HUES64 (cell line): ENCODE measurements around the gene PSPN.

Experiments
- H3K27ac ChIP-seq: 2 replicates; pipeline ENCODE4 v1.7.0; 2013; ENCODE audit warnings: low read depth, low read length, inconsistent platforms
- H3K27me3 ChIP-seq: 2 replicates; pipeline ENCODE4 v1.6.1; 2013; ENCODE audit warnings: mild to moderate bottlenecking, low read length; ENCODE audit not compliant: insufficient read depth
- H3K36me3 ChIP-seq: 2 replicates; pipeline ENCODE4 v1.6.1; 2013; ENCODE audit warnings: mild to moderate bottlenecking, low read length; ENCODE audit not compliant: insufficient read depth
- H3K4me1 ChIP-seq: 2 replicates; pipeline ENCODE4 v1.6.1; 2013; ENCODE audit warnings: mild to moderate bottlenecking, low read length, moderate library complexity; ENCODE audit not compliant: insufficient read depth
- H3K4me3 ChIP-seq: 2 replicates; pipeline ENCODE4 v1.5.1; 2013; ENCODE audit warnings: mild to moderate bottlenecking, low read length, moderate library complexity
- H3K9ac ChIP-seq: 2 replicates; pipeline ENCODE4 v1.6.1; 2013; ENCODE audit warnings: mild to moderate bottlenecking, low read depth, low read length
- H3K9me3 ChIP-seq: 2 replicates; pipeline ENCODE4 v1.6.1; 2013; ENCODE audit warnings: low read depth, low read length; ENCODE audit not compliant: insufficient read depth
- WGBS: fragments of 150-250, 120-280 bp; methylation state at CpG from one replicate; pipeline ENCODE4 v1.1.7; 2013; ENCODE audit warnings: missing lambda C conversion rate; 5-methylcytosine and 5-hydroxymethylcytosine counted together

Gene PSPN

DNA sequence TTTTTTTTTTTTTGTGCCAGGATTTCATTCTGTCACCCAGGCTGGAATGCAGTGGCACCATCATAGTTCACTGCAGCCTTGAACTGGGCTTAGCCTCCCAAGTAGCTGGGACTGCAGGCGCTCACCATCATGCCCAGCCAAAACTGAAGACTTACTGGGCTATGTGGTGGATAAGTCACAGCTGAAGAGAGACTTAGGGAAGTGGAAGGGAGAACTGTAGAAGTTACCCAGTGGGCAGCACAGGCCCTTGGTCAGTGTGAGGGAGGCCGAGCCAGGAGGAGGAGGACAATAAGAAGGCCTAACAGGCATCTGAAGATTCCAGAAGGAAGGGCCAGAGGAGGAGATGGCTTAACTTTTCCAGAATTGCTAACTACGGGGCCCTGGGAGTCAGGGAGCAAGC is 4.0 kb upstream of the PSPN start:
- Histone ChIP-seq H3K9ac (no peak overlapping the region), H3K9me3 (peaks cover 8% of the 10 kb centered on the region), H3K36me3 (peaks cover 63% of the 10 kb centered on the region), H3K27me3 (no peaks in the 10 kb centered on the region), H3K4me1 (no peaks in the 10 kb centered on the region; the same call in 1 of the 2 replicates), H3K27ac (no peak overlapping the region), H3K4me3 (no peak overlapping the region)
- 97% methylated on average over 3 of the region's 3 CpGs for WGBS

DNA sequence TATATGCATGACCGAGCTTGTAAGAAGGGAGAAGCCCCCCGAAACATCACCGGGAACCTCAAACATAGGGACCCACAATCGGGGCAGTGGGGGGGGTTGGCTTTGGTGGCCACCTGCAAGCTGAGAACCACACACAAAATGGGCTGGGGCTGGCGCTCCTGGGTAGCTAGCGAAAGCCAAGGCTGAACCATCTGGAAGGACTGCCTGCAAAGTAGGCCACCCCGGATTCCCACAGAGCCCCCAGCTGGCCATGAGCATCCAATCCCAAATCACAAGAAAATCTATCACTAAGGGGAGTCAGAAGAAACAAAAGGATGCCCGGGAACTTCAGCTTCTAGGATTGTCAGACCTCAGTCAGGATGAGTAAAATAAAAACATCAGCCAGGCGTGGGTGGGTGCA is 2.8 kb upstream of the PSPN start:
- Histone ChIP-seq H3K27me3 (no peaks in the 10 kb centered on the region), H3K9me3 (peaks cover 8% of the 10 kb centered on the region), H3K9ac (no peak overlapping the region), H3K27ac (no peak overlapping the region; the same call in 1 of the 2 replicates), H3K36me3 (peaks cover 55% of the 10 kb centered on the region), H3K4me1 (peaks cover 7% of the 10 kb centered on the region), H3K4me3 (no peak overlapping the region)
- 95% methylated on average over 9 of the region's 9 CpGs for WGBS

DNA sequence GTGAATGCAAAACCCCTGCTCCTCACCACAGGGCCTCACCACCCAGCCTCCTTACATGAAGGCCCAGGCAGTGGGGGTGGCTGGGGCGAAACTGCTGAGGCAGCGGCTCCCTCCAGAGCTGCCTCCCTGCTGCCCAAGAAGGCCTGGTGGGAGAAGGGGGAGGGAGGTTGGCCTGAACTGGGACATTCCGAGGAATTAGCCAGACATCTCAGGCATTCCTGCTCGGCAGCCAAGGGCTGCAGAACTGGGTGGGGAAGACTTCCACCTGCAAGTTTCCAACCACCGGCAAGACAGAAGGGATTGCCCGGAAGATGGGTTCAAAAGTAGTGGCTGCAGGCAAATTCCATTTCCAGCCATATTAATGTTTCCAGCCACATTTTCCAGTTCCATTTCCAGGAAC is 2.3 kb upstream of the PSPN start:
- WGBS = 86% methylated on average over 6 of the region's 6 CpGs
- Histone ChIP-seq H3K4me3 (no peak overlapping the region), H3K27me3 (no peaks in the 10 kb centered on the region), H3K27ac (peak overlapping the region; percentile 16; the same call in 1 of the 2 replicates), H3K4me1 (peaks cover 7% of the 10 kb centered on the region), H3K9ac (no peak overlapping the region), H3K36me3 (peaks cover 50% of the 10 kb centered on the region), H3K9me3 (peaks cover 8% of the 10 kb centered on the region)

DNA sequence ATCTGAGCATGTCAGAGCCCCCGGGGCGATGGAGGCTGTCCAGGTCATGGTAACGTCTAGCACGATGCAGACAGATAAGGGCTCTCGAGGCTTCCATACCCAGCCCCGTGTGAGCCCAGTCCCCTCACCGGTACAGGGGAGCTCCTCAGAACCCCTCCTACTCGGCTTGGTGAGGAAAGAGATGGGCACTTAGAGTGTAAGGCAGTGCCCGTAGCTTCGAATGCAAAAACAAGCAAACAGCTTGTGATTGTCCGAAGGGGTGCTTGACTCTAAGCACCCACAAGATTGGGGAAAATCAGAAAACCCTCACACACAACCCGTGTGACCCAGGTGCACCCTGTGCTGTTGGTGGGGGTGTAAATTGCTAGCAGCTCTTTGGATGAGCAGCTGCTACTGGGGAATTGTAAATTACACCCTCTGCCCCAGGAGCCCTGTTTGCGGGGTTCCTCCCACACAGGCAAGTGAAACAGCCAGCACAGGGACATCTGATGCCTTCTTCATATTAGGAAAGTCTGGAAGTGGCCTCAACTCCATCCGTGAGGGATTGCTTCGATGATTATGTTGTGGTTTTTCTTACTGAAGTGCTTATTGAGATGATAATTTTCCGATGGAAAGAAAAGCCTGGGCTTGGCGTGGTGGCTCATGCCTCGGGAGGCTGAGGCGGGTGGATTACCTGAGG is 918 bp upstream of the PSPN start:
- no peak overlapping the region for H3K9ac ChIP-seq
- 92% methylated on average over 18 of the region's 19 CpGs for WGBS
- H3K36me3 ChIP-seq = peaks cover 38% of the 10 kb centered on the region
- peaks cover 7% of the 10 kb centered on the region for H3K4me1 ChIP-seq
- H3K27me3 ChIP-seq = no peaks in the 10 kb centered on the region
- H3K9me3 ChIP-seq = peaks cover 8% of the 10 kb centered on the region
- H3K4me3 ChIP-seq = no peak overlapping the region
- H3K27ac ChIP-seq = no peak overlapping the region

DNA sequence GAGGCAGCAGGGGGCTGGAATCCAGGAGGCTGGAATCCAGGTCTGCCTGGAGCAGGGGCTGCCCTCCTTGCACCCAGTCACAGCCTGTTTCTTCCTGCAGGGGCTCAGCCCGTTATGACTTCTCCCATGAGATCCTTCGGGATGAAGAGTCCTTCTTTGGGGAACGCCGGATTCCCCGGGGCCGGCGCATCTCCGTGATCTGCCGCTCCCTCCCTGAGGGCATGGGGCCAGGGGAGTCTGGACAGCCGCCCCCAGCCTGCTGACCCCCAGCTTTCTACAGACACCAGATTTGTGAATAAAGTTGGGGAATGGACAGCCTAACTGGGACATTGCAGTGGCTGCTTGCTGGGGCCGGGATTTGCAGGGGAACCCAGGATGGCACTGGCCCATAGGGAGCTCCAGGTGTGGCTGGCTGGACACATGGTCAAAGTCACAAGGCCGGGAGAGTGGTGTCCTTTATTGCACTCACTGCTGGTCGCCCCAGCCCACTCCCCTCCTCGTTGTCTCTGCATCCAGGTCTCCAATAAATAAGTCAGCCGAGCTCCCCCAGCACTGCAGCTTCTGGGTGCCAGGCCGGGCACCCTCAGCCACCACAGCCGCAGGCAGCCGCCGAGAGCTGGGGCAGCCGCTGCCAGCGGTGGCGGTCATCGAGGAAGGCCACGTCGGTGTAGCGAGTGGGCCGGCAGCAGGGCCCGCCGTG is 872 bp downstream of the PSPN start:
- Histone ChIP-seq H3K4me1 (peaks cover 7% of the 10 kb centered on the region), H3K27ac (no peak overlapping the region), H3K9ac (no peak overlapping the region), H3K9me3 (peaks cover 2% of the 10 kb centered on the region), H3K4me3 (no peak overlapping the region), H3K36me3 (peaks cover 20% of the 10 kb centered on the region), H3K27me3 (no peaks in the 10 kb centered on the region)
- WGBS = 95% methylated on average over 29 of the region's 29 CpGs

GRCh38 chr19:6374161-6374709 is 1.5 kb downstream of the PSPN start:
- Histone ChIP-seq H3K4me1 (peaks cover 7% of the 10 kb centered on the region), H3K27ac (peak overlapping the region; percentile 37; the same call in 1 of the 2 replicates), H3K9ac (peak overlapping the region; percentile 56), H3K9me3 (no peaks in the 10 kb centered on the region), H3K4me3 (peak overlapping the region; percentile 47), H3K27me3 (no peaks in the 10 kb centered on the region), H3K36me3 (peaks cover 14% of the 10 kb centered on the region)
- WGBS = 91% methylated on average over 29 of the region's 29 CpGs

- Histone ChIP-seq H3K27me3 (no peaks in the 10 kb centered on the region), H3K36me3 (peaks cover 12% of the 10 kb centered on the region), H3K4me3 (peak overlapping the region; percentile 47), H3K9ac (peak overlapping the region; percentile 56), H3K27ac (peak overlapping the region; percentile 37; the same call in 1 of the 2 replicates), H3K9me3 (no peaks in the 10 kb centered on the region), H3K4me1 (peaks cover 7% of the 10 kb centered on the region)
- 22% methylated on average over 5 of the region's 5 CpGs for WGBS
Observed at GRCh38 chr19:6373813-6374108, 2.0 kb downstream of the PSPN start.

DNA sequence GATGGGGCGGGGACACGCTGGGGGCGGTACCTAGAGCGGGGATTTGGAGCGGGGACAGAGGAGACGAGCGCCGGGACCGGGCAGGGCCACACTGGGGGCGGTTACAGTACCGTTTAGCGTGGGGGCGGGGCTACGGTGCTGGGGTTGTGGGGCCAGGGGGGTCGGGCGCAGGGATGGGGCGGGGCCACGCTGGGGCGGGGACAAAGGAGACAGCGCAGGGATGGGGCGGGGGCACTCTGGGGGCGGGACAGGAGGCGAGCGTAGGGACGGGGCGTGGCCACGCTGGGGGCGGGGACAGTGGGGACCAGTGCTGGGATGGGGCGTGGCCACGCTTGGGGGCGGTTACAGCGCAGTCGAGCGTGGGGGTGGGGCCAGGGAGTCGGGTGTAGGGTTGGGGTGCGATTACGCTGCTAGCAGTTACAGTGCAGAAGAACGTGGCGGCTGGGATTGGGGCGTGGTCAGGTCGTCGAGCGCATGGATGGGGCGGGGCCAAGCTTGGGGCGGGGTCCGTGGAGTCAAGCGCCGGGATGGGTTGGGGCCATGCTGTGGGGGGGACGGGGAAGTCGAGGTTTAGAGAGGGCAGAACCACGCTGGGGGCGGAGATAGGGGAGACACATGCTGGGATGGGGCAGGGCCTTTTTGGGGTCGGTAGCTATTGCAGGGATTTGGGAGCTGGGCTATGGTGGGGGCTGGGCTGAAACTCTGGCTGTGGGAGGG is 2.5 kb downstream of the PSPN start:
- Histone ChIP-seq H3K36me3 (peaks cover 17% of the 10 kb centered on the region), H3K9me3 (no peaks in the 10 kb centered on the region), H3K27me3 (no peaks in the 10 kb centered on the region), H3K9ac (peak overlapping the region; percentile 80), H3K4me1 (peaks cover 7% of the 10 kb centered on the region), H3K27ac (peak overlapping the region; percentile 97), H3K4me3 (peak overlapping the region; percentile 84)
- WGBS = 2% methylated on average over 53 of the region's 53 CpGs

- Histone ChIP-seq H3K27ac (peak within 1 kb of the TSS; percentile 97), H3K36me3 (peaks cover 23% of the 10 kb centered on the region), H3K4me3 (peak within 1 kb of the TSS; percentile 84), H3K27me3 (no peaks in the 10 kb centered on the region), H3K4me1 (peaks cover 7% of the 10 kb centered on the region), H3K9ac (peak within 1 kb of the TSS; percentile 80), H3K9me3 (no peaks in the 10 kb centered on the region)
- WGBS = under 1% methylated on average over 47 of the region's 47 CpGs
Observed at GRCh38 chr19:6372594-6373095, 3.1 kb downstream of the PSPN start, which contains the start of gene ALKBH7. Gene ALKBH7, plus strand, starts transcription at chr19:6372794. Its CDS starts 27 bp downstream, at chr19:6372821.

DNA sequence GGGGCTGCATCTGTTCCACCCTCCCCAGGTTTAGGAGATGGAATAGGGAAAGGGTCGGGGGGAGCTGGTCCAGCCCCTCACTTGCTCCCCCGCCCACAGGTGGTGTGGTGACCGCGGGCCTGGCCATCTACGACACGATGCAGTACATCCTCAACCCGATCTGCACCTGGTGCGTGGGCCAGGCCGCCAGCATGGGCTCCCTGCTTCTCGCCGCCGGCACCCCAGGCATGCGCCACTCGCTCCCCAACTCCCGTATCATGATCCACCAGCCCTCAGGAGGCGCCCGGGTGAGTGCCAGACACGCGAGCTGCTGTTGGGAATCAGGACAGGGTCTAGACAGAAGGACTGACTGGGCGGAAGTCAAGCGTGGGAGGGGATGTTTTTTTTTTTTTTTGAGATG is 11.4 kb downstream of the PSPN start:
- no peak overlapping the region for H3K4me3 ChIP-seq
- H3K4me1 ChIP-seq = no peaks in the 10 kb centered on the region
- H3K27ac ChIP-seq = no peak overlapping the region
- peaks cover 46% of the 10 kb centered on the region for H3K36me3 ChIP-seq
- 96% methylated on average over 21 of the region's 21 CpGs for WGBS
- no peaks in the 10 kb centered on the region for H3K9me3 ChIP-seq
- H3K9ac ChIP-seq = no peak overlapping the region
- H3K27me3 ChIP-seq = no peaks in the 10 kb centered on the region

DNA sequence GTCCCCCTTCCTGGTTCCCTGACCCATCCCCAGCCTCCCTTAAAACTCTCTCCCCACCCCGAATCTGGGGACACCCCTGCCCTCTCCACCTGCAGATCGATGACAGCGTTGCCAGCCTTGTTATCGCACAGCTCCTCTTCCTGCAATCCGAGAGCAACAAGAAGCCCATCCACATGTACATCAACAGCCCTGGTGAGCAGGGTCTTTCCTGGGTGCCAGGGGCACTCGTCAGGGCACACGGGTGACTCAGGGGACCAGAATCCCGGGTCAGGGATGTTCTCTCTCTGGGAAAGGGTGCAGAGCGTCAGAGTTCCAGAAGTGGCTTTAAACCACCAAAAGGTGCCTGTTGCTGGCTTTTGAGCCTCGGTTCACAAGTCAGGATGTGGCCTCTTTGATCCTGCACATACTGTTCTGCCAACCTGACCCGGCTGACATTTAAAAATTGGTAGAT is 13.4 kb downstream of the PSPN start:
- H3K9me3 ChIP-seq = no peaks in the 10 kb centered on the region
- H3K9ac ChIP-seq = peak overlapping the region; percentile 77
- WGBS = 68% methylated on average over 11 of the region's 11 CpGs
- peak overlapping the region; percentile 72 for H3K4me3 ChIP-seq
- peaks cover 30% of the 10 kb centered on the region for H3K36me3 ChIP-seq
- H3K4me1 ChIP-seq = no peaks in the 10 kb centered on the region
- no peaks in the 10 kb centered on the region for H3K27me3 ChIP-seq
- no peak overlapping the region for H3K27ac ChIP-seq
